HG03354 (cell line): ENCODE results near the gene OCA2.
"Not testable (repeated sequence)": the region's sequence is repeated elsewhere in the genome, so short reads cannot be mapped to it uniquely, and the experiment has no call there.

ENCODE experiments used
- ATAC-seq: cut with Tn5 transposase; IDR thresholded peaks from one replicate; pipeline ENCODE4 v1.9.1; 2021; ENCODE audit warnings: mild to moderate bottlenecking; ENCODE audit not compliant: unreplicated experiment, poor library complexity, severe bottlenecking

OCA2 gene

DNA sequence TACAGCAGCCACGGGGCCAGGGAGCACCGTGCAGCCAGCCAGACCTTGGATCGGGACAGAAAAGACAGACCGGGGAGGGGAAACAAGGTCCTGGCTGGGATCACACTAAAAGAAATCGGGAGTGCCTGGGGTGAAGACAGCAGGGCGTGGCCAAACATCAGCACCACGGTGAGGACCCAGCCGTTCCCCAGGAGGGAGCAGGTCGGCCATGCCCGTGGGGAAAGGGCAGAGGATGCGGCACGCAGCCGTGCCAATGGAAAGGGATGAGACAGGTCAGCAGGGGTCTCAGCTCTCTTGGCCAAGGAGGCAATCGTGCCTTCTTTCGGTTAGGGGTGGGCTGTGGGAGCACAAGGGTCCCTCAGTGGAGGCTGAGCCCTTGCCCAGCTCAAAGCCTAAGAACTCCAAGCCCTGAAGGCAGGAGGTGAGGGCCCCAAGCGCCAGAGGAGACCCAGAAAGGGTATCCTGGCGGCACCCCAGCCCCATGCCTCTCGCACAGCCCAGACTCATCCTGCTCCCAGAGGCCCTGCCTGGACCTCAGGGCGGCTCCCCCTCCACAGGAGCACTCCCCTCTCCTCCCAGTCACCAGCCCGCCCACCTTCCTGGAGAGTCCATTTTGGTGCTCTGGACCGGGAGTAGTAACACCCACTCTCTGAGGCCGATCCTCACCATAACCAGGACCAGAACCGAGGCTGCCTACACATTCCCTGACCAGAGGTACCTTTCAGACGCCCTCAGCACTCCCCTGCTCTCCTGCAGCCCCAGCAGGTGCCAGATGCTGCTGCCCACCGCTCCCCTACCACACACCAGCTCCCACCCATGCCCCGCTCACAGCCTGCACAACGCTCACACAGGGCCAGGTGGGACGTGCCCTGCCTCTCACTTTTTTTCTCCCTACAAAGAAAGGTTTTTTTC, 23.2 kb upstream of the OCA2 start:
- ATAC-seq: no peak

DNA sequence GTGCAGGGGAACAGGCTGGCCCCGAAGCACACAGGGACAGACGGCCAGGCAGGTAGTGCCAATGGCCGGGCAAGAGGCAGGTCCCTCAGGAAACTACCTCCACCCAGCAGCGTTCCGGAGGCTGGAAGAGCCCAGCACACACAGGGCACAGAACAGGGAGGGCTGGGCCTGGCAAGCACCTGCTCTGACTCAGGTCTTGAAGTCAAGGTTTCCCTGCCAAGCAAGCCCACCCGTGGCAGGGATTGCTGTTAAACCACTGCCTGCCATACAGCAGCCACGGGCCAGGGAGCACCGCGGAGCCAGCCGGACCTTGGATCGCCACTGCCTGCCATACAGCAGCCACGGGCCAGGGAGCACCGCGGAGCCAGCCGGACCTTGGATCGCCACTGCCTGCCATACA, 22.5 kb upstream of the OCA2 start:
- ATAC-seq: not testable (repeated sequence)

- ATAC-seq: no peak
Observed at GRCh38 chr15:28120359-28120640, 21.2 kb upstream of the OCA2 start.

GRCh38 chr15:28118531-28118930, 19.4 kb upstream of the OCA2 start:
- ATAC-seq: no peak

DNA sequence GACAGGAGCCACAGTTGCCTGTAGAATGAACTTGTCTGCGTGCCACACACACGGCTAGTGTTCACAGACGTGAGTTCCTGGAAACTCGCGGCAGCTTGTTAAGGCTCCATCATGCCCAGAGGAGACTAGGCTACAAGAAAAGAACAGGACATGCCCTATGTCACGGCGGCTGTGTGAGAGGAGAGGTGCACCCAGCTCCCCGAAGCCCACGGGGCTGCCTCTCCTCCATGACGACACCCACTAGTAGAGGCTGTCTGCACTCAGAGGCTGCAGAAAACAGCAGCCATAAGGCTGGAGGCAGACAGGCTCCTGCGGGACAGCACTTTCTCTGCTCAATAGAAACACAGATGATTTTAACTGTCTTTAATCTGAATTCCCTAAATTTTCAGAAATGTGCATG, 19.0 kb upstream of the OCA2 start:
- ATAC-seq: no peak

GRCh38 chr15:28117432-28117990, 18.4 kb upstream of the OCA2 start:
- no peak for ATAC-seq

- no peak for ATAC-seq
Observed at GRCh38 chr15:28116521-28117431, 17.7 kb upstream of the OCA2 start.

GRCh38 chr15:28115871-28116270, 16.8 kb upstream of the OCA2 start:
- ATAC-seq: no peak

- no peak for ATAC-seq
Observed at GRCh38 chr15:28114721-28115622, 15.9 kb upstream of the OCA2 start.

DNA sequence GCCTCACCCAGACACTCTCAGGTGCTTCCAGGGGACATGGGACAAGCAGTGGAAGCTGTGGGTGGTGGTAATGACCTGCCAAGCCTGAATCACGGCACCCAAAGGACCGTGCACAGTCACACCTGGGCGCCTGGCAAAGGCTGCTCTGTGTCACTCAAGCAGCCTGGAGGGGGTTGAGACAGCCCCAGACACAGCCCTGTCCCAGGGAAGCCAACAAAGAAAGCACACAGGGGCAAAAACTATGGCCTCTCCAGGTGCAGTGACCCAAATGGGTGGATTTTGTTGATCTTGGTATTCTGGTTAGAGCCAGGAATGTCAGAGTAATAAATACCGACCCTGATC, 15.0 kb upstream of the OCA2 start:
- no peak for ATAC-seq

GRCh38 chr15:28113394-28114113, 14.4 kb upstream of the OCA2 start:
- no peak for ATAC-seq

DNA sequence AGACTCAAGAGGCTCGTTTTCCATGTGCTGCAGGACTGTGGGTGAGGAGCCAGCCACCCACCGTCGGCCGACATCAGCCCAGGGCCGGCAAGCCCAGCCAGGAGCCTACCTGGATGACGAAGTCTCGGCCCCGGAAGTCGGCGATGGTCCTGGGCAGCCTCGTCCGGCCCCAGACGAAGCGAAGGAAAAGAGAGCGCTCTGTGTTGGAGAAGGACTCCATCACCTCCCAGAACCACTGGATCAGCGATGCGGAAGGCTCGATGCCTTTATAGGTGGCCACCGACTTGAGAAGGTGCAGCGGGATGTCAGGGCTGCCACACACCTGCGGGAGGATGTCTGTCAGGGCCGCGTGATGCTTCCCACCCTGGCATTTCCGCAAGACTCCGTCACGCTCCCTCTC, 13.8 kb upstream of the OCA2 start:
- no peak for ATAC-seq

DNA sequence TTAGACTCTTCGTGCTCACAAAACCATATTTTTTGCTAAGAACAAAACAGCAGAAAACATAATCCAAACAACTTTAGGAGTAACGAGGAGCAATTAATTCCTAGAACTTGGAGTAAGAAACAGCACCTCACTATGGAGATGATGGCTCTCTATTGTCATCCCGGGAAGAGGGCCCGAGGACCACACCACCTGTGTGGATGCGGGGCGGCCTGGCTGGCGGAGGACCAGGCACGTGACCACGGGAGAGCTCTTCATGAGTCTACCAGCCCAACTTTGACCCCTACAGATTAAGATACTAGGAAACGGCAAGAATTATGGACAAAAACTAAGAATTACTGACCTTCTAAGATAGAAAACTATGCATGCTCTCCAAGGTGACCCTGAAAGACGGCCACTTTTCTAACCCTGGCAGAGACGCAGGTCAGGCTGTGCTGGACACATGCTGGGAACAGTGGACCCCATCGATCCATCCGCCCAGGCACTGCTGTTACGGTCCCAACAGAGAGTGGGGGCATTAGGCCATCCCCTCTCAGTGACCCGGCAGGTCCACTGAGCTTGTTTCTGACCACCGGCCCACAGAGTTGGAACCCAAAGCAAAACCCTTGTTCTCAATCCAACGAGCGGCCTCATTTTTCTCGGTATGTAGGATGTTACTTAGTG, 13.1 kb upstream of the OCA2 start:
- ATAC-seq: no peak

- ATAC-seq: no peak
Observed at GRCh38 chr15:28111543-28111942, 12.4 kb upstream of the OCA2 start.

DNA sequence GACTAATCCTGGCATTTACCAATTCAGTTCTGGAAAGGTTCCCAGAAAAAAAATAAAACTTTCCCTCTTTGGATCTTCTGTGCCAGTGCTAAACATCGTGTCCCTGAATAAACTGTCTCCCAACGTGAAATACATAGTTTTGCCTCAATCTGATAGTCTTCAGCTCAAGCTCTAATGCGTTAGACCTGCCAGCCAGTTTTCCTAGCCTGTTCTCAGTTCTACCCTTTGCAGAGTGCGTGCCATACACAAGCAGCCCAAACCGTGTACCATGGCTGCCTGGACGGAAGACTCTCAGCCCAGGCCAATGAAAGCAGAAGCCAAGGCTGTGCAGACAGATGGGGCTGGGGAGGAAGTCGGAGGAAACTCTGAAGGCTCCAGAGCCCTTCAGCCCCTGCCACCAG, 11.4 kb upstream of the OCA2 start:
- ATAC-seq: no peak

DNA sequence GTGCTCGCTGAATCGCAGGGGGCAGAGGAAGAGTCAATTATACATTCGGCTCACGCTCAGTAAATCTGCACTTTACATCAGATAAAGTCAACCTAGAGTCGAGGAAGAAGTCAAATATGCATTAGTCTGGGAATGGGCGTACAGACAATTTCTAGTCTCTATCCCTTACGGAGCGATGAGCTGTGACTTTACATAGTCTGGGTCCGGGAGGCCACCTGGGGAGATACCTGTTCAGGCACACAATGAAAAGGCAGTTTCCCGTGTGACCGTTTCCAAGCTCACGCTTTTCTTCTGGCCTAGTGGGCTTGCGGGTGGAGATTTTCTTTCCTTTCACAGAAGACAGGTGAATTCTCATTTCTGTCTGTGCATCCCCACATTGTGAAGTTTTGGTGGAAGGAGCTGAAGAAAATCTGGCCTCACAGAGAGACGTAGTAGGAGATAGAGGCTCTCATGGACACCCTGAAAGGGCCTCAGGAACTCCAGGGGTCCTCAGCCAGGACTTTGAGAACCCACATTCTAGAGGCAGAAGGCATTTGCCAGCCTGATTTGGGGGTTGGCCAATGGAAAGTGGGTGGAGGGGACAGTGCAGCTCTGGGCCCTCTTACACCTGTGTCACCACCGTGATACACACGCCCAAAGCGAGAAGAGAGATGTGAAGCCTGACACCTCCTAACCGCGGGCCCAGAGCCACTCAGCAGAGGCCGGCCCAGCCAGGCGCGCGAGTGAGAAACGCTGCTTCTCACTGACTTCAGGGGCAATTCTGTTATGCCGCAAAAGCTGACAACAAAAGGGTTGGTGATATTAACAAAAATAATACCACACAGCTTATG, 10.7 kb upstream of the OCA2 start:
- ATAC-seq: no peak

DNA sequence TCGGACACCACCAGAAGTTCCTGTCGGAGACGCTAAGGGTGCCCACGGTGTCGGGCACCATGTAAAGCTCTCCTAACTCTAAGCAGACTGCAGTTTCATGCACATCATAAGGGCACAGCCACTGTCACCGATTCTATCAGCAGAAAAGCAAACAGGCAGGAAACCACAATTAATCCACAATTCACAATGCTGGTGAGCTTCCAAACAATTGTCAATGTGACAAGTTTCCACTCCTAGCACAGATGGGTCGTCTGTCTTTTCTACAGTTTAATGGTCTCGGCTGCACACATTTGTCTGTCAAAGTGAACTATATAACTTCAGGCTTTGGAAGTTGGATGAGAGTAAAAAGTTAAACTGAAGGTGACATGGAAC, 8.8 kb upstream of the OCA2 start:
- ATAC-seq: no peak
